A673 (cell line): Measurements from ENCODE around the gene SPATA6L. TPM values are rescaled to one million over a fixed set of nuclear protein-coding genes. Genes with fewer than 3 reads are reported as not detected.
"Not testable (repeated sequence)": the region's sequence is repeated elsewhere in the genome, so short reads cannot be mapped to it uniquely, and the experiment has no call there.

Experiments used
- BruUV-seq: library from RNA; stranded (reverse); fragments of 400-500 nt; replicated peaks from 2 replicates; lab custom pipeline; 2021; lab: Mats Ljungman, UMichigan
- CTCF ChIA-PET: fragments of 300-600 bp; sonication (Branson Sonifier 250); formaldehyde crosslinking; loops from one replicate; lab custom pipeline; 2022; ENCODE audit warnings: antibody characterized with exemption; lab: Charles Lee
- POLR2A ChIA-PET: fragments of 300-600 bp; sonication (Branson Sonifier 250); formaldehyde crosslinking; loops from one replicate; lab custom pipeline; 2022; ENCODE audit warnings: antibody characterized with exemption; ENCODE audit not compliant: low non-redundant PET; lab: Charles Lee
- DNase-seq: peaks from one replicate; pipeline ENCODE4 v3.0.0-alpha.2; 2015; ENCODE audit warnings: low spot score
- H3K27ac ChIP-seq: fragments of 200-600 bp; sonication (generic); 2 replicates; pipeline ENCODE4 v1.5.1; 2016; ENCODE audit warnings: mixed run types, low read depth, mild to moderate bottlenecking, mixed read lengths, antibody characterized with exemption, low read length; ENCODE audit not compliant: poor library complexity, severe bottlenecking
- H3K27me3 ChIP-seq: fragments of 200-600 bp; sonication (generic); replicated peaks from 2 replicates; pipeline ENCODE4 v1.6.1; 2017; ENCODE audit warnings: mixed run types, low read depth, mild to moderate bottlenecking, mixed read lengths, antibody characterized with exemption, low read length; ENCODE audit not compliant: insufficient read depth, poor library complexity
- H3K36me3 ChIP-seq: fragments of 200-600 bp; sonication (generic); 2 replicates; pipeline ENCODE4 v1.6.1; 2016; ENCODE audit warnings: mixed run types, mild to moderate bottlenecking, mixed read lengths, antibody characterized with exemption, low read length; ENCODE audit not compliant: insufficient read depth, poor library complexity, severe bottlenecking
- H3K4me1 ChIP-seq: fragments of 200-600 bp; sonication (generic); 2 replicates; pipeline ENCODE4 v1.6.1; 2017; ENCODE audit warnings: mixed run types, mild to moderate bottlenecking, mixed read lengths, antibody characterized with exemption, low read length; ENCODE audit not compliant: insufficient read depth, poor library complexity, severe bottlenecking
- H3K4me3 ChIP-seq: fragments of 200-600 bp; sonication (generic); 2 replicates; pipeline ENCODE4 v1.5.1; 2016; ENCODE audit warnings: low read depth, mixed run types, mild to moderate bottlenecking, mixed read lengths, low read length; ENCODE audit not compliant: poor library complexity, severe bottlenecking
- H3K9me3 ChIP-seq: fragments of 200-600 bp; sonication (generic); 2 replicates; pipeline ENCODE4 v1.6.1; 2016; ENCODE audit warnings: mixed run types, low read depth, mild to moderate bottlenecking, mixed read lengths, antibody characterized with exemption, low read length; ENCODE audit not compliant: poor library complexity, severe bottlenecking
- CTCF ChIP-seq: fragments of 300-800, 200-600 bp; sonication (generic); conservative IDR thresholded peaks from 2 replicates; pipeline ENCODE4 v1.5.1; 2017; ENCODE audit warnings: low read depth, mild to moderate bottlenecking, antibody characterized with exemption, low read length, moderate library complexity, mixed read lengths
- EZH2 ChIP-seq: fragments of 200-600 bp; sonication (generic); IDR thresholded peaks from 2 replicates; pipeline ENCODE4 v1.6.1; 2017; ENCODE audit warnings: borderline replicate concordance, low read depth, mild to moderate bottlenecking, mixed read lengths, antibody characterized with exemption, low read length; ENCODE audit not compliant: poor library complexity, severe bottlenecking
- intact Hi-C: fragments of 100-400 bp; cut with micrococcal nuclease; formaldehyde crosslinking; loops from one replicate; pipeline ENCODE4 v1.10.0; 2022; ENCODE audit not compliant: unreplicated experiment
- total RNA-seq: library from RNA; stranded (reverse); gene quantifications from 2 replicates; pipeline ENCODE4 v1.2.3, GENCODE V29; 2021

Gene SPATA6L
- total RNA-seq, 1 experiment from 2014 or later, result 21.2 TPM

GRCh38 chr9:4661165-4661564 lies 5.1 kb downstream of the SPATA6L start:
- POLR2A ChIA-PET, result no interaction called here
- peak overlapping the region; percentile 98 for H3K27ac ChIP-seq
- intact Hi-C loops, result no loop called here
- H3K4me3 ChIP-seq, result peak overlapping the region; percentile 79
- TF ChIP-seq EZH2, result no peak
- no peak for TF ChIP-seq CTCF
- H3K9me3 ChIP-seq, result no peaks in the 10 kb centered on the region
- peaks cover 18% of the 10 kb centered on the region for H3K36me3 ChIP-seq
- CTCF ChIA-PET, result no interaction called here
- BruUV-seq, result no TSS peak
- no peaks in the 10 kb centered on the region for H3K27me3 ChIP-seq
- H3K4me1 ChIP-seq, result peaks cover 28% of the 10 kb centered on the region
- DNase-seq, result peak; percentile 49

DNA sequence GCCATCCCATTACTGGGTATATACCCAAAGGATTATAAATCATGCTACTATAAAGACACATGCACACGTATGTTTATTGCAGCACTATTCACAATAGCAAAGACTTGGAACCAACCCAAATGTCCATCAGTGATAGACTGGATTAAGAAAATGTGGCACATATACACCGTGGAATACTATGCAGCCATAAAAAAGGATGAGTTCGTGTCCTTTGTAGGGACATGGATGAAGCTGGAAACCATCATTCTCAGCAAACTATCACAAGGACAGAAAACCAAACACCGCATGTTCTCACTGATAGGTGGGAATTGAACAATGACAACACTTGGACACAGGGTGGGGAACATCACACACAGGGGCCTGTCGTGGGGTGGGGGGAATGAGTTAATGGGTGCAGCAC lies 5.6 kb downstream of the SPATA6L start:
- peaks cover 33% of the 10 kb centered on the region for H3K4me1 ChIP-seq
- intact Hi-C loops, H3K4me3 ChIP-seq, CTCF ChIA-PET, BruUV-seq, DNase-seq, H3K9me3 ChIP-seq, POLR2A ChIA-PET, H3K27me3 ChIP-seq: not testable (repeated sequence)
- peaks cover 18% of the 10 kb centered on the region for H3K36me3 ChIP-seq
- peak overlapping the region; percentile 98 for H3K27ac ChIP-seq

GRCh38 chr9:4657426-4658159 lies 8.7 kb downstream of the SPATA6L start:
- BruUV-seq, result no TSS peak
- Histone ChIP-seq H3K9me3 (no peaks in the 10 kb centered on the region), H3K27ac (peak overlapping the region; percentile 99), H3K36me3 (peaks cover 27% of the 10 kb centered on the region), H3K4me1 (peaks cover 58% of the 10 kb centered on the region), H3K4me3 (no peak overlapping the region), H3K27me3 (no peaks in the 10 kb centered on the region)
- CTCF ChIA-PET, result no interaction called here
- no peak for DNase-seq
- intact Hi-C loops, result loop anchor here (2.0 kb wide), 1 partner anchor 83 kb away; the partner anchor contains the start of gene AK3
- POLR2A ChIA-PET, result no interaction called here
- TF ChIP-seq EZH2 (no peak), CTCF (no peak)
